Measurements from ENCODE around the gene IFNA10.
A peak's percentile ranks its signal among the peaks of the same experiment; 100 is the strongest.
"Not testable (repeated sequence)": the region's sequence is repeated elsewhere in the genome, so short reads cannot be mapped to it uniquely, and the experiment has no call there.

IFNA10 gene
- long read RNA-seq: 0 reads

GRCh38 chr9:21207043-21207442 lies at the start of gene IFNA10:
TSS of gene IFNA10 (minus strand) at chr9:21207143. CDS start at chr9:21207097, 46 bp downstream.
- not testable (repeated sequence) for DNase-seq (ENCODE audit: low read depth in 1 of 2, low spot score in 1 of 2); H3K27me3 ChIP-seq (ENCODE audit: insufficient read depth, poor library complexity, severe bottlenecking); H3K27ac ChIP-seq (replicated peaks); H3K4me3 ChIP-seq (replicated peaks; ENCODE audit: insufficient read depth, low read length)

- no peak overlapping the region for H3K27ac ChIP-seq (replicated peaks)
- no peak for DNase-seq (ENCODE audit: low read depth in 1 of 2, low spot score in 1 of 2)
- no peak overlapping the region for H3K4me3 ChIP-seq (replicated peaks; ENCODE audit: insufficient read depth, low read length)
- H3K27me3 ChIP-seq (ENCODE audit: insufficient read depth, poor library complexity, severe bottlenecking): no peaks in the 10 kb centered on the region
- TF ChIP-seq SPI1 (IDR thresholded peaks at IDR 0.05; ENCODE audit: borderline replicate concordance, low read depth) (no peak), GABPA (IDR thresholded peaks at IDR 0.05; ENCODE audit: low read depth) (no peak), REST (IDR thresholded peaks at IDR 0.05; ENCODE audit: insufficient replicate concordance, low read depth) (no peak), POLR2AphosphoS5 (IDR thresholded peaks at IDR 0.05; ENCODE audit: low read depth) (no peak)
- TF ChIP-seq, protein P1, sequence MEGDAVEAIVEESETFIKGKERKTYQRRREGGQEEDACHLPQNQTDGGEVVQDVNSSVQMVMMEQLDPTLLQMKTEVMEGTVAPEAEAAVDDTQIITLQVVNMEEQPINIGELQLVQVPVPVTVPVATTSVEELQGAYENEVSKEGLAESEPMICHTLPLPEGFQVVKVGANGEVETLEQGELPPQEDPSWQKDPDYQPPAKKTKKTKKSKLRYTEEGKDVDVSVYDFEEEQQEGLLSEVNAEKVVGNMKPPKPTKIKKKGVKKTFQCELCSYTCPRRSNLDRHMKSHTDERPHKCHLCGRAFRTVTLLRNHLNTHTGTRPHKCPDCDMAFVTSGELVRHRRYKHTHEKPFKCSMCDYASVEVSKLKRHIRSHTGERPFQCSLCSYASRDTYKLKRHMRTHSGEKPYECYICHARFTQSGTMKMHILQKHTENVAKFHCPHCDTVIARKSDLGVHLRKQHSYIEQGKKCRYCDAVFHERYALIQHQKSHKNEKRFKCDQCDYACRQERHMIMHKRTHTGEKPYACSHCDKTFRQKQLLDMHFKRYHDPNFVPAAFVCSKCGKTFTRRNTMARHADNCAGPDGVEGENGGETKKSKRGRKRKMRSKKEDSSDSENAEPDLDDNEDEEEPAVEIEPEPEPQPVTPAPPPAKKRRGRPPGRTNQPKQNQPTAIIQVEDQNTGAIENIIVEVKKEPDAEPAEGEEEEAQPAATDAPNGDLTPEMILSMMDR (IDR thresholded peaks at IDR 0.05; ENCODE audit: insufficient read depth, low read length): no peak
Measured at GRCh38 chr9:21255538-21256212, 48.7 kb upstream of the IFNA10 start.

DNA sequence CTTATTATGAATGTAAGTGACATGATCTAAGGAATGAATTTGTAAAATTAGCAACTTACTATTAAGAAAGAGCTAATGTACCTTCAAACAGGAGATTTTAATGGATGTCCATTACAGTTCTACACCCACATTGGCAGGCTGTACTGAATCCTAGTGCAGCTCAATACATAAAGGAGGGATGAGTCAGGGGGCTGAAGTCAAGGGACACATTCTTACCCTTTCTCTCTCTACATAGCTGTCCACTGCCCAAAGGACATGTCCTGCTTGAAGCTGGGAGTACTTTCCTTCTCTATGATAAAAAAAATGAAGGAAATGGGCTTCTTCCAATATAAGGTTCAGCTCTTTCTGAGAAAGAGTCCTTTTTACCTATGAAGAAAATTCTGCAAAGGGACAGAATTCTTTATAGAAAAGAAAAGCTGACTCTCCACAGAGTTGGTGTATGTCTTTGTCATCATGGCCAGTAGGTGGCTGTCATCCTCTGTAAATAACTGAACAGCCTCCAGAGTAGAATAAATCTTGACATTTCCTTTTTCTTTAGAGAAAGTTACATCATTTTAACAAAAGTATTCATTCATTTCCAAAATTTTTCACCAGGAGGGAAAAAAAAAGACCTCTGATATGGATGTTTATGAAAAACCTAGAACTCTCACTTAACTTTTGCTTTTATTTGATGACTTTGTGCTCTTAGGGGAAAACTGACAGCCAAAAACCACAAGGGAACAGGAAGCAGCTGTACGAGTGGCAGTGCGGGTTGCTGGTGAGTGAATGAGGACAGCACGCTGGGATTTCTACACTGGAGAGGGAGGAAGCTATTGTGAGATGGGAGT lies 46.0 kb upstream of the IFNA10 start:
- H3K4me3 ChIP-seq (replicated peaks; ENCODE audit: insufficient read depth, low read length): no peak overlapping the region
- H3K27ac ChIP-seq (replicated peaks): no peak overlapping the region
- DNase-seq (ENCODE audit: low read depth in 1 of 2, low spot score in 1 of 2): peak; percentile 12 to 79
- TF ChIP-seq POLR2AphosphoS5 (IDR thresholded peaks at IDR 0.05; ENCODE audit: low read depth): peak; percentile 72
- TF ChIP-seq, protein P1 (IDR thresholded peaks at IDR 0.05; ENCODE audit: insufficient read depth, low read length): no peak
- peak; percentile 11; the same call in 1 of the 2 replicates for TF ChIP-seq SPI1 (IDR thresholded peaks at IDR 0.05; ENCODE audit: borderline replicate concordance, low read depth)
- H3K27me3 ChIP-seq (ENCODE audit: insufficient read depth, poor library complexity, severe bottlenecking): no peaks in the 10 kb centered on the region

- Histone ChIP-seq H3K27me3 (ENCODE audit: insufficient read depth, poor library complexity, severe bottlenecking) (no peaks in the 10 kb centered on the region), H3K4me3 (replicated peaks; ENCODE audit: insufficient read depth, low read length) (no peak overlapping the region), H3K27ac (replicated peaks) (no peak overlapping the region)
- DNase-seq (ENCODE audit: low read depth in 1 of 2, low spot score in 1 of 2): no peak
- no peak for TF ChIP-seq GABPA (IDR thresholded peaks at IDR 0.05; ENCODE audit: low read depth)
- TF ChIP-seq SPI1 (IDR thresholded peaks at IDR 0.05; ENCODE audit: borderline replicate concordance, low read depth): no peak
- TF ChIP-seq REST (IDR thresholded peaks at IDR 0.05; ENCODE audit: insufficient replicate concordance, low read depth): no peak
- TF ChIP-seq, protein P1 (IDR thresholded peaks at IDR 0.05; ENCODE audit: insufficient read depth, low read length): no peak
- no peak for TF ChIP-seq POLR2AphosphoS5 (IDR thresholded peaks at IDR 0.05; ENCODE audit: low read depth)
Measured at GRCh38 chr9:21251638-21252037, 44.7 kb upstream of the IFNA10 start.

All from HL-60 (cell line).